Astrocyte (in vitro differentiated cells and primary cell): ENCODE data around the gene GJD2. TPM values are rescaled to one million over a fixed set of nuclear protein-coding genes. Genes with fewer than 3 reads are reported as not detected.

Source experiments
- DNase-seq: peaks from one replicate; pipeline ENCODE4 v3.0.0-alpha.2; 2010; ENCODE audit warnings: low read depth
- FAIRE-seq: peaks from 2 replicates; lab custom pipeline; 2011; peaks lifted over from hg19 to GRCh38; lab: Jason Lieb, UNC
- H2AFZ ChIP-seq: 2 replicates; pipeline ENCODE4 v1.6.0; 2012; ENCODE audit warnings: low read depth, low read length, inconsistent platforms
- H3K27ac ChIP-seq: 2 replicates; pipeline ENCODE4 v1.5.1; 2011; ENCODE audit warnings: low read depth, low read length, inconsistent platforms
- H3K27me3 ChIP-seq: 2 replicates; pipeline ENCODE4 v1.6.0; 2011; ENCODE audit warnings: low read length, inconsistent platforms; ENCODE audit not compliant: insufficient read depth
- H3K36me3 ChIP-seq: 2 replicates; pipeline ENCODE4 v1.5.1; 2011; ENCODE audit warnings: low read length, inconsistent platforms; ENCODE audit not compliant: insufficient read depth
- H3K4me1 ChIP-seq: 2 replicates; pipeline ENCODE4 v1.5.1; 2011; ENCODE audit warnings: low read length, inconsistent platforms; ENCODE audit not compliant: insufficient read depth
- H3K4me2 ChIP-seq: 2 replicates; pipeline ENCODE4 v1.6.0; 2012; ENCODE audit warnings: low read length, inconsistent platforms
- H3K4me3 ChIP-seq: 2 replicates; pipeline ENCODE4 v1.5.1; 2011; ENCODE audit warnings: low read depth, mild to moderate bottlenecking, low read length, inconsistent platforms; ENCODE audit not compliant: insufficient read depth
- H3K79me2 ChIP-seq: 2 replicates; pipeline ENCODE4 v1.6.0; 2012; ENCODE audit warnings: mild to moderate bottlenecking, low read length, inconsistent platforms; ENCODE audit not compliant: insufficient read depth
- H3K9ac ChIP-seq: 2 replicates; pipeline ENCODE4 v1.6.0; 2012; ENCODE audit warnings: mild to moderate bottlenecking, low read length, inconsistent platforms
- H3K9me3 ChIP-seq: 2 replicates; pipeline ENCODE4 v1.5.1; 2012; ENCODE audit warnings: low read depth, mild to moderate bottlenecking, low read length, inconsistent platforms; ENCODE audit not compliant: insufficient read depth
- H4K20me1 ChIP-seq: 2 replicates; pipeline ENCODE4 v1.6.0; 2012; ENCODE audit warnings: low read length, inconsistent platforms; ENCODE audit not compliant: insufficient read depth
- H3K27ac Mint-ChIP-seq: one replicate; pipeline ENCODE4 v1.8.0; 2021; ENCODE audit warnings: mild to moderate bottlenecking, mixed read lengths; ENCODE audit not compliant: unreplicated experiment
- H3K27me3 Mint-ChIP-seq: one replicate; pipeline ENCODE4 v1.8.0; 2021; ENCODE audit warnings: low read depth, mixed read lengths; ENCODE audit not compliant: unreplicated experiment
- H3K36me3 Mint-ChIP-seq: one replicate; pipeline ENCODE4 v1.8.0; 2021; ENCODE audit warnings: low read depth, mixed read lengths; ENCODE audit not compliant: unreplicated experiment
- H3K4me1 Mint-ChIP-seq: one replicate; pipeline ENCODE4 v1.8.0; 2021; ENCODE audit warnings: low read depth, mixed read lengths; ENCODE audit not compliant: unreplicated experiment
- H3K4me3 Mint-ChIP-seq: one replicate; pipeline ENCODE4 v1.8.0; 2021; ENCODE audit warnings: mild to moderate bottlenecking, moderate library complexity, mixed read lengths; ENCODE audit not compliant: unreplicated experiment
- H3K9me3 Mint-ChIP-seq: one replicate; pipeline ENCODE4 v1.8.0; 2021; ENCODE audit warnings: mild to moderate bottlenecking, mixed read lengths; ENCODE audit not compliant: unreplicated experiment
- CTCF ChIP-seq: IDR thresholded peaks from 2 replicates; pipeline ENCODE4 v1.5.1; 2011; ENCODE audit warnings: low read depth, mild to moderate bottlenecking, inconsistent platforms, low read length, moderate library complexity; ENCODE audit not compliant: insufficient read depth
- EZH2 ChIP-seq: IDR thresholded peaks from 2 replicates; pipeline ENCODE4 v1.6.1; 2012; ENCODE audit warnings: mild to moderate bottlenecking, low read length, inconsistent platforms; ENCODE audit not compliant: insufficient read depth
- total RNA-seq: library from RNA; stranded (reverse); gene quantifications from 2 replicates; pipeline ENCODE4 v1.2.1, GENCODE V29; 2021

The GJD2 gene
- total RNA-seq, 1 donor from 2014 or later = 1.00 TPM

DNA sequence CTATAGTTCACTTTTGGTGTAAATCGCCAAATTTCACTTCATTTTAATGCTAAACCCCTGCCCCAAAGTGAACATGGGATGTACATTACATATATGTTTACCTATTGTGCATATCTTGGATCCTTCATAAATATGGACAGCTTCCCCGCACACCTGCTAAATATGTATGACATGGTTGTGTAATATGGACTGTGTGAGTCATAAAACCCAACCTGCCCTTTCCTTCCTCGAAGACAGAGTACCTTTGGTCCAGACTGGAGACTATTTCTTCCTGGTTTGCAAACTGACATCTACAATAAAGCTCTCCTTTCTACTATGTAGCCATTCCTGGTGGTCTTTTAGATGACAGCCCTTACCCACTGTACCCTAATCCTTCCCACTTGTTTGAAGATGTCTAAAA is 28.1 kb upstream of the GJD2 start:
- Histone ChIP-seq H3K9ac (no peak overlapping the region), H2AFZ (no peak overlapping the region), H4K20me1 (no peaks in the 10 kb centered on the region), H3K9me3 (no peaks in the 10 kb centered on the region), H3K4me1 (no peaks in the 10 kb centered on the region), H3K4me3 (no peak overlapping the region), H3K79me2 (no peaks in the 10 kb centered on the region), H3K36me3 (no peaks in the 10 kb centered on the region), H3K27ac (no peak overlapping the region), H3K27me3 (no peaks in the 10 kb centered on the region), H3K4me2 (no peak overlapping the region)
- no peaks in the 10 kb centered on the region for H3K9me3 Mint-ChIP-seq
- peaks cover 2% of the 10 kb centered on the region for H3K27me3 Mint-ChIP-seq
- no peak for FAIRE-seq
- no peak overlapping the region for H3K4me3 Mint-ChIP-seq
- TF ChIP-seq CTCF = no peak
- no peak for TF ChIP-seq EZH2
- H3K4me1 Mint-ChIP-seq = peaks cover 4% of the 10 kb centered on the region
- H3K36me3 Mint-ChIP-seq = no peaks in the 10 kb centered on the region
- DNase-seq = no peak
- H3K27ac Mint-ChIP-seq = no peak overlapping the region

DNA sequence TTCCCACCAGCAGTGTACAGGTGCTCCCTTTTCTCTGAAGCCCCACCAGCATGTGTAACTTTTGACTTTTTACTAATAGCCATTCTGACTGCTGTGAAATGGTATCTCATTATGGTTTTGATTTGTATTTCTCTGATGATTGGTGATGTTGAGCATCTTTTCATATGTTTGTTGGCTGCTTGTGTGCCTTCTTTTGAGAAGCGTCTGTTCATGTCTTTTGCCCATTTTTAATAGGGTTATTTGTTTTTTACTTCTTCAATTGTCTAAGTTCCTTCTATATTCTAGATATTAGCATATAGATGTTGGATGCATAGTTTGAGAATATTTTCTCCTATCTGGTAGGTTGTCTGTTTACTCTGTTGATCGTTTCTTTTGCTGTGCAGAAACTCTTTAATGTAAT is 25.9 kb upstream of the GJD2 start:
- Histone ChIP-seq H3K27ac (no peak overlapping the region), H3K4me2 (no peak overlapping the region), H3K9ac (no peak overlapping the region), H3K79me2 (no peaks in the 10 kb centered on the region), H4K20me1 (no peaks in the 10 kb centered on the region), H3K9me3 (no peaks in the 10 kb centered on the region), H3K36me3 (no peaks in the 10 kb centered on the region), H3K27me3 (no peaks in the 10 kb centered on the region), H3K4me1 (no peaks in the 10 kb centered on the region), H2AFZ (no peak overlapping the region), H3K4me3 (no peak overlapping the region)
- Mint-ChIP-seq H3K4me1 (peaks cover 4% of the 10 kb centered on the region), H3K27me3 (no peaks in the 10 kb centered on the region), H3K4me3 (no peak overlapping the region), H3K27ac (no peak overlapping the region), H3K9me3 (no peaks in the 10 kb centered on the region), H3K36me3 (no peaks in the 10 kb centered on the region)
- FAIRE-seq (no peak), DNase-seq (no peak)
- no peak for TF ChIP-seq EZH2
- TF ChIP-seq CTCF = no peak

GRCh38 chr15:34776606-34777105 is 21.9 kb upstream of the GJD2 start:
- FAIRE-seq (no peak), DNase-seq (no peak)
- no peaks in the 10 kb centered on the region for H3K79me2 ChIP-seq
- no peaks in the 10 kb centered on the region for H3K4me1 ChIP-seq
- no peaks in the 10 kb centered on the region for H3K36me3 ChIP-seq
- Mint-ChIP-seq H3K27ac (no peak overlapping the region), H3K4me1 (no peaks in the 10 kb centered on the region), H3K36me3 (no peaks in the 10 kb centered on the region), H3K27me3 (peaks cover 4% of the 10 kb centered on the region), H3K9me3 (no peaks in the 10 kb centered on the region), H3K4me3 (no peak overlapping the region)
- no peak overlapping the region for H2AFZ ChIP-seq
- no peaks in the 10 kb centered on the region for H4K20me1 ChIP-seq
- H3K9me3 ChIP-seq = no peaks in the 10 kb centered on the region
- H3K4me3 ChIP-seq = no peak overlapping the region
- H3K27me3 ChIP-seq = peaks cover 5% of the 10 kb centered on the region
- no peak overlapping the region for H3K9ac ChIP-seq
- no peak overlapping the region for H3K4me2 ChIP-seq
- no peak for TF ChIP-seq CTCF
- TF ChIP-seq EZH2 = no peak
- H3K27ac ChIP-seq = no peak overlapping the region
